ENCODE results near the gene ACSS1. TPM values are rescaled to one million over a fixed set of nuclear protein-coding genes. Genes with fewer than 3 reads are reported as not detected.
"Not testable (repeated sequence)": the region's sequence is repeated elsewhere in the genome, so short reads cannot be mapped to it uniquely, and the experiment has no call there.

The ACSS1 gene
- total and polyA plus RNA-seq, 7 donors, result 8.8 to 53.3 (median 16.8) TPM

DNA sequence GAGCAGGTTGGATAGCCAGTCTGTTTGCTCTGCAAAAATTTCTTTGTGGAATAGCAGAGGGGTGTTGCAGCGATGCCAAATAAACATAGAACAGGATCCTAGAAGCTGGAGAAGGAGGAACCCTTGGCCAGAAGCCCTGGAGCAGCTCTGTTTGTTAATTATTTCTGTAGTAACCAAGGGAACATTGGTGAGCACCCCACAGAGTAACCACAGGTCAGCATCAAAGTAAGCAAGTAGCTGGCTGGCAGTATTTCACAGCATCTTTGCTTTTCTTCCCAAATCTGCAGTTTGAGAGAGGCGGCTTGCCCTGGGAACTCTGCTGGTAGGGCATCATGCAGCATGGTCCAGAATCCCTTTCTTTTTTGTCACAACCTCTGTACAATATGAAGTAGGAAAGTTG lies 52.7 kb downstream of the ACSS1 start:
- TF ChIP-seq, protein P1, sequence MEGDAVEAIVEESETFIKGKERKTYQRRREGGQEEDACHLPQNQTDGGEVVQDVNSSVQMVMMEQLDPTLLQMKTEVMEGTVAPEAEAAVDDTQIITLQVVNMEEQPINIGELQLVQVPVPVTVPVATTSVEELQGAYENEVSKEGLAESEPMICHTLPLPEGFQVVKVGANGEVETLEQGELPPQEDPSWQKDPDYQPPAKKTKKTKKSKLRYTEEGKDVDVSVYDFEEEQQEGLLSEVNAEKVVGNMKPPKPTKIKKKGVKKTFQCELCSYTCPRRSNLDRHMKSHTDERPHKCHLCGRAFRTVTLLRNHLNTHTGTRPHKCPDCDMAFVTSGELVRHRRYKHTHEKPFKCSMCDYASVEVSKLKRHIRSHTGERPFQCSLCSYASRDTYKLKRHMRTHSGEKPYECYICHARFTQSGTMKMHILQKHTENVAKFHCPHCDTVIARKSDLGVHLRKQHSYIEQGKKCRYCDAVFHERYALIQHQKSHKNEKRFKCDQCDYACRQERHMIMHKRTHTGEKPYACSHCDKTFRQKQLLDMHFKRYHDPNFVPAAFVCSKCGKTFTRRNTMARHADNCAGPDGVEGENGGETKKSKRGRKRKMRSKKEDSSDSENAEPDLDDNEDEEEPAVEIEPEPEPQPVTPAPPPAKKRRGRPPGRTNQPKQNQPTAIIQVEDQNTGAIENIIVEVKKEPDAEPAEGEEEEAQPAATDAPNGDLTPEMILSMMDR (IDR thresholded peaks at IDR 0.05), result no peak
- no peak for ATAC-seq
- Histone ChIP-seq H3K27ac (no peak overlapping the region), H3K4me3 (no peak overlapping the region), H3K27me3 (ENCODE audit: insufficient read depth in 3 of 3, low read length in 2 of 3) (no peaks in the 10 kb centered on the region), H3K9me3 (no peaks in the 10 kb centered on the region), H3K36me3 (ENCODE audit: insufficient read depth in 1 of 2, low read depth in 1 of 2) (peaks cover 2 to 43% of the 10 kb centered on the region in 2 donors), H3K4me1 (peaks cover 6% of the 10 kb centered on the region)
- intact Hi-C loops (cut with DNase I), result loop anchor here in 1 of 2 donors (5.0 kb wide), 1 partner anchor 192 kb away; the partner anchor contains the start of gene ENTPD6
- 55 to 59% (median 59%) methylated on average over 2 of the region's 2 CpGs for WGBS, 3 donors
- DNase-seq, result peak in 1 of 2 donors; percentile 22

GRCh38 chr20:25003002-25003401 lies 54.9 kb downstream of the ACSS1 start:
- Histone ChIP-seq H3K4me3 (no peak overlapping the region), H3K27me3 (ENCODE audit: insufficient read depth in 3 of 3, low read length in 2 of 3) (no peaks in the 10 kb centered on the region), H3K27ac (no peak overlapping the region), H3K9me3 (no peaks in the 10 kb centered on the region), H3K4me1 (peaks cover 23% of the 10 kb centered on the region), H3K36me3 (ENCODE audit: insufficient read depth in 1 of 2, low read depth in 1 of 2) (peaks cover 2 to 23% of the 10 kb centered on the region in 2 donors)
- 88 to 97% (median 95%) methylated on average over 1 of the region's 1 CpG for WGBS, 3 donors
- intact Hi-C loops (cut with DNase I), result loop anchor here in 1 of 2 donors (5.0 kb wide), 1 partner anchor 34 kb away; no protein-coding TSS in a partner anchor
- DNase-seq, result no peak
- TF ChIP-seq, protein P1 (IDR thresholded peaks at IDR 0.05), result no peak
- ATAC-seq, result no peak

- ATAC-seq; DNase-seq; H3K27me3 ChIP-seq (ENCODE audit: insufficient read depth in 3 of 3, low read length in 2 of 3); H3K9me3 ChIP-seq; H3K27ac ChIP-seq; H3K36me3 ChIP-seq (ENCODE audit: insufficient read depth in 1 of 2, low read depth in 1 of 2); H3K4me3 ChIP-seq: not testable (repeated sequence)
- peaks cover 23% of the 10 kb centered on the region for H3K4me1 ChIP-seq
- WGBS, 3 donors, result 80 to 89% (median 85%) methylated on average over 4 of the region's 4 CpGs
- intact Hi-C loops (cut with DNase I), result loop anchor here in 1 of 2 donors (5.0 kb wide), 1 partner anchor 36 kb away; no protein-coding TSS in a partner anchor
These were observed 56.6 kb downstream of the ACSS1 start for GRCh38 chr20:25001323-25001722.

DNA sequence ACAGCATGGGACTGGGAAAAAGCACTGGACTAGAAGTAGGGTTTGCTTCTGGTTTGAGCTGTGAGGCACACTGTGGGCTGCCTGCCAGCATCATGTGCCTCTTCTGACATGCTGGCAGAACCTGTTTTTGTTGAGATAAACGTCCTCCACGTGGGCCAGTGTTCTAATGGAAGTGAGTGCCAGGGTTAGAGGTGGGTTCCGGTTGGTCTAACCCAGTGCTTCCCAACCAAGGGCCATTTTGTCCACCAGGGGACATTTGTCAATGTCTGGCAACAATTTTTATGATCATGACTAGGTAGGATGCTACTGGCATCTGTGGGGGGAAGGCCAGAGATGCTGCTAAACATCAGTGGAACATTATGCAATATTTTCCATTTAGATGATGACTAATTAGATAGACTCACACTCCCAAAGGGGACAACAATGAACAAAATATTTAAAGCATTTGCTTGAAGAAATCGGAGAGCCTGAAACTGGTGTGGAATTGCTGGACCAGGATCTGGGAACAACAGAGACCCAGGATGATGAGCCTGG lies 57.6 kb downstream of the ACSS1 start:
- Histone ChIP-seq H3K36me3 (ENCODE audit: insufficient read depth in 1 of 2, low read depth in 1 of 2) (peaks cover 0 to 2% of the 10 kb centered on the region in 2 donors), H3K4me1 (peaks cover 23% of the 10 kb centered on the region), H3K27me3 (ENCODE audit: insufficient read depth in 3 of 3, low read length in 2 of 3) (no peaks in the 10 kb centered on the region), H3K4me3 (no peak overlapping the region), H3K27ac (peak overlapping the region; percentile 54), H3K9me3 (no peaks in the 10 kb centered on the region)
- intact Hi-C loops (cut with DNase I), result loop anchor here in 1 of 2 donors (5.0 kb wide), 1 partner anchor 37 kb away; no protein-coding TSS in a partner anchor
- WGBS, 3 donors, result 19 to 31% (median 25%) methylated on average over 4 of the region's 4 CpGs
- ATAC-seq, result peak; percentile 77 to 88 (median 87)
- peak; percentile 75 to 80 for DNase-seq
- TF ChIP-seq, protein P1 (IDR thresholded peaks at IDR 0.05), result peak; percentile 22

DNA sequence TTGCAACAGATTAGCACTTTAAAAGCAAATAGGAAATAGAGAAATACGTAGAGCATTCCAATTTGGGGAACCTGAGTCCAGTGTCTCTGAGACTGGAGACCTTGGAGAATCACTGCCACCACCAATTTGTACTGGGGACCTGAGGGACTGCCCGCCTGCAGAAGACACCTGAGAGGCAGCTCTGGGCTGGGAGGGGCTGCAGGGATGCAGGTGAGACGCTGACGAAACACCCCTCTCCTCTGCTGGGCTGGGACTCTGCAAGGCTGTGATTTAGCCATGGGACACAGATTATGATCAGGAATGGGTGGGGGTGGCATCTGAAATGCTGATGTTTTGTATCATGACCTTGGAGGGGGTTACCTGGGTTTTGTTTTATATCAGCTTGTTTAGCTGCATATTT lies 58.4 kb downstream of the ACSS1 start:
- intact Hi-C loops (cut with DNase I), result loop anchor here (5.0 kb wide), 4 partner anchors 33 to 398 kb away; no protein-coding TSS in a partner anchor
- Histone ChIP-seq H3K4me1 (peaks cover 23% of the 10 kb centered on the region), H3K27ac (no peak overlapping the region), H3K9me3 (no peaks in the 10 kb centered on the region), H3K27me3 (ENCODE audit: insufficient read depth in 3 of 3, low read length in 2 of 3) (no peaks in the 10 kb centered on the region), H3K4me3 (no peak overlapping the region), H3K36me3 (ENCODE audit: insufficient read depth in 1 of 2, low read depth in 1 of 2) (peaks cover 0 to 2% of the 10 kb centered on the region in 2 donors)
- WGBS, 3 donors, result 82 to 90% (median 90%) methylated on average over 4 of the region's 4 CpGs
- peak in 1 of 2 donors; percentile 21 for DNase-seq
- TF ChIP-seq, protein P1 (IDR thresholded peaks at IDR 0.05), result no peak
- no peak for ATAC-seq

All from psoas muscle (tissue), 8 donors.